SK-N-SH (cell line): ENCODE results near the gene RFTN1. TPM values are rescaled to one million over a fixed set of nuclear protein-coding genes. Genes with fewer than 3 reads are reported as not detected.

ENCODE experiments used
- CTCF ChIA-PET: fragments of 300-600, 350-600 bp; formaldehyde crosslinking; extraction: SDS; loops from one replicate; lab custom pipeline; 2021; lab: Yijun Ruan, JAX
- POLR2A ChIA-PET: fragments of 350-600 bp; sonication (Branson Sonifier 250); formaldehyde crosslinking; extraction: SDS; loops from one replicate; lab custom pipeline; 2020; ENCODE audit warnings: antibody characterized with exemption, inconsistent platforms; lab: Yijun Ruan, JAX
- DNase-seq: peaks from one replicate; pipeline ENCODE4 v3.0.0; 2012
- H2AFZ ChIP-seq: fragments of 200-600 bp; sonication (generic); 2 replicates; pipeline ENCODE4 v1.8.1; 2016; ENCODE audit warnings: antibody characterized with exemption, mild to moderate bottlenecking, low read depth
- H3F3A ChIP-seq: fragments of 200-600 bp; sonication (generic); replicated peaks from 2 replicates; pipeline ENCODE3; 2016; ENCODE audit warnings: antibody characterized with exemption, mild to moderate bottlenecking; ENCODE audit not compliant: insufficient read depth
- H3K27ac ChIP-seq, 2 experiments: fragments of 200-500 bp in 1 of 2; fragments of 200-600 bp in 1 of 2; sonication (Bioruptor generic) in 1 of 2; sonication (generic), shearing (Covaris generic) in 1 of 2; 2 replicates each; pipeline versions ENCODE4 v1.5.1 to v1.6.1; 2014 to 2016; ENCODE audit warnings: low read depth in 2 of 2, inconsistent platforms in 1 of 2, low read length in 1 of 2, mild to moderate bottlenecking in 1 of 2, mixed read lengths in 1 of 2
- H3K27me3 ChIP-seq: fragments of 200-600 bp; sonication (generic), shearing (Covaris generic); 2 replicates; pipeline ENCODE4 v1.6.1; 2016; ENCODE audit warnings: mixed run types; ENCODE audit not compliant: insufficient read depth
- H3K36me3 ChIP-seq, 2 experiments: fragments of 200-500 bp in 1 of 2; fragments of 200-600 bp in 1 of 2; sonication (Bioruptor generic) in 1 of 2; sonication (generic) in 1 of 2; replicated peaks in 1 of 2; 2 replicates each; pipeline versions ENCODE3 to v1.5.1; 2014 to 2016; ENCODE audit warnings: low read length in 1 of 2, mild to moderate bottlenecking in 1 of 2; ENCODE audit not compliant: insufficient read depth in 2 of 2, control insufficient read depth in 1 of 2
- H3K4me1 ChIP-seq, 2 experiments: fragments of 200-500 bp in 1 of 2; fragments of 200-600 bp in 1 of 2; sonication (Bioruptor generic) in 1 of 2; sonication (generic), shearing (Covaris generic) in 1 of 2; 2 replicates each; pipeline versions ENCODE4 v1.5.1 to v1.6.1; 2014 to 2016; ENCODE audit warnings: low read depth in 1 of 2, low read length in 1 of 2, mixed run types in 1 of 2; ENCODE audit not compliant: insufficient read depth in 2 of 2, control insufficient read depth in 1 of 2
- H3K4me2 ChIP-seq: fragments of 200-600 bp; sonication (generic), shearing (Covaris generic); 2 replicates; pipeline ENCODE4 v1.6.1; 2017; ENCODE audit warnings: mixed run types
- H3K4me3 ChIP-seq, 2 experiments: fragments of 200-500 bp in 1 of 2; fragments of 200-600 bp in 1 of 2; sonication (Bioruptor generic) in 1 of 2; sonication (generic), shearing (Covaris generic) in 1 of 2; 2 replicates each; pipeline versions ENCODE4 v1.5.1 to v1.8.1; 2014 to 2016; ENCODE audit warnings: low read depth in 2 of 2, inconsistent platforms in 1 of 2, low read length in 1 of 2, mild to moderate bottlenecking in 1 of 2, mixed read lengths in 1 of 2, moderate library complexity in 1 of 2
- H3K79me2 ChIP-seq: fragments of 200-600 bp; sonication (generic); 2 replicates; pipeline ENCODE4 v1.8.1; 2017; ENCODE audit warnings: mild to moderate bottlenecking; ENCODE audit not compliant: insufficient read depth
- H3K9ac ChIP-seq: fragments of 200-600 bp; sonication (generic); 2 replicates; pipeline ENCODE4 v1.6.1; 2017; ENCODE audit warnings: mixed run types
- H3K9me2 ChIP-seq: fragments of 200-600 bp; sonication (generic); 2 replicates; pipeline ENCODE4 v1.6.1; 2017; ENCODE audit warnings: mixed run types
- H3K9me3 ChIP-seq: fragments of 200-600 bp; sonication (generic); 2 replicates; pipeline ENCODE4 v1.6.1; 2017; ENCODE audit warnings: mixed run types, mild to moderate bottlenecking, moderate library complexity
- H4K20me1 ChIP-seq: fragments of 200-600 bp; sonication (generic); 2 replicates; pipeline ENCODE4 v1.6.1; 2017; ENCODE audit warnings: mild to moderate bottlenecking, mixed run types; ENCODE audit not compliant: insufficient read depth
- FOXJ3 ChIP-seq: sonication (generic); formaldehyde crosslinking; IDR thresholded peaks from 2 replicates; pipeline ENCODE4 v1.5.1; 2020; ENCODE audit warnings: mild to moderate bottlenecking, missing genetic modification reagents
- JUND ChIP-seq: IDR thresholded peaks from 2 replicates; pipeline ENCODE4 v1.4.0; 2012
- MEF2A ChIP-seq: IDR thresholded peaks from 2 replicates; pipeline ENCODE4 v1.4.0; 2012; ENCODE audit warnings: low read depth, borderline replicate concordance
- NRF1 ChIP-seq: IDR thresholded peaks from 2 replicates; pipeline ENCODE4 v1.6.1; 2012; ENCODE audit warnings: low read depth, mild to moderate bottlenecking, low read length
- RFX5 ChIP-seq: IDR thresholded peaks from 2 replicates; pipeline ENCODE4 v1.6.1; 2012; ENCODE audit warnings: mild to moderate bottlenecking, improper control_type of control experiment, low read length
- SIN3A ChIP-seq: IDR thresholded peaks from 2 replicates; pipeline ENCODE4 v1.6.1; 2012; ENCODE audit warnings: low read depth, mild to moderate bottlenecking, low read length, moderate library complexity, borderline replicate concordance
- TAF1 ChIP-seq: IDR thresholded peaks from 2 replicates; pipeline ENCODE4 v1.6.1; 2012; ENCODE audit warnings: low read depth, mild to moderate bottlenecking, low read length, moderate library complexity, borderline replicate concordance
- TCF12 ChIP-seq: IDR thresholded peaks from 2 replicates; pipeline ENCODE4 v1.4.0; 2012
- WGBS: methylation state at CpG from one replicate; pipeline ENCODE4 v1.1.6; 2017; ENCODE audit warnings: low lambda C conversion rate; 5-methylcytosine and 5-hydroxymethylcytosine counted together
- polyA plus RNA-seq, 3 experiments: library from polyadenylated mRNA; depleted of rRNA; stranded (reverse); fragments of >200 nt; gene quantifications; 2 replicates each; pipeline ENCODE4 v1.2.3, GENCODE V29; 2012
- TF ChIP-seq, protein P1 (sequence below): IDR thresholded peaks from 2 replicates; pipeline ENCODE4 v1.6.1; 2012; ENCODE audit warnings: mild to moderate bottlenecking, low read depth, low read length, moderate library complexity
- TF ChIP-seq, protein P2 (sequence below): IDR thresholded peaks from 2 replicates; pipeline ENCODE4; 2012
- TF ChIP-seq, protein P3 (sequence below): fragments of 150-350 bp; IDR thresholded peaks from 2 replicates; pipeline ENCODE4 v1.6.1; 2016; ENCODE audit warnings: mild to moderate bottlenecking, low read depth, low read length
- TF ChIP-seq, protein P4 (sequence below): IDR thresholded peaks from 2 replicates; pipeline ENCODE4 v1.4.0; 2012; ENCODE audit warnings: low read depth, borderline replicate concordance
- TF ChIP-seq, protein P5 (sequence below): IDR thresholded peaks from 2 replicates; pipeline ENCODE4 v1.4.0; 2012; ENCODE audit warnings: low read depth

The RFTN1 gene
- polyA plus RNA-seq, 1 of the 3 experiments (the other 2 are of a cell fraction), result 21.2 TPM

DNA sequence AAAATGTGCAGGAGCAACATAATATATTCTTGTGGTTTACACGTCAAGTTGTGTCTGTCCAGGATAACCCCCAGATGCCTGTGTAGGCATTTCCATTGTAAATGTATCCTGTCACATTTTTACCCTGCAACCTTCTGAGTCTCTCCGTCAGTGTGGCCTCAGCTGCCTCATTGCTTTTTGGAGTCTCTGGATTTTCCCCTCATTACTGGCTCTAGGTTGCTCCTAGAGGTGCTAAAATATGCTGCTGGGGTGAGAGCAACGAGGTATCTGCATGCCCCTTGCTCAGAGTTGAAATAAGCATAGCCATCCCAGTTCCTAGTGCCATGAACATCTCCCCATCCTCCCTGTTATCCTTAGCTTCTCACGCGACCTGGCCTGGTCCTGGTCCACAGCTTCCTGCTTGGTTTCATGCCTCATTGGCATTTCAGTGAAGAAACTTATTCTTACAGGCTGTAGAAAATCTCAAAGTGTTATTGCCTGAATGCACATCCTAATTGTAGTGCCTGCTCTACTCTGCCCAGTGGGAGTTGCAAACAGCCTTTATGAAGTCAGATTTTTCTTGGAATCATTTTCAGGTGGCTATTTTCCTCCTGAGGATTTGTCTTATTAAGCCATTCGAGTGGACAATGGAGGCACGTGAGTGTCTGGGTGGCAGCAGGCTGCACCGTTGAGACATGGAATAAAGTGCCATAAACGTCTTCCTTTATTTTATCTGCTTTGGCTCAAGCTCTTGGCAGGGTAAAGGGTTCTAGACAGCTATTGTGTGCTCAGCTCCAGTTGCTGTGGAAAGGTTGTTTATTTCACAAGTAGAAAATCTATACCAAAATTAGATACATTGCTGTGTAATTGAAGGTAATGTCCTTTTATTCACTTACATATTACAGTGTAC, 215.3 kb downstream of the RFTN1 start:
- TF ChIP-seq, protein P1, sequence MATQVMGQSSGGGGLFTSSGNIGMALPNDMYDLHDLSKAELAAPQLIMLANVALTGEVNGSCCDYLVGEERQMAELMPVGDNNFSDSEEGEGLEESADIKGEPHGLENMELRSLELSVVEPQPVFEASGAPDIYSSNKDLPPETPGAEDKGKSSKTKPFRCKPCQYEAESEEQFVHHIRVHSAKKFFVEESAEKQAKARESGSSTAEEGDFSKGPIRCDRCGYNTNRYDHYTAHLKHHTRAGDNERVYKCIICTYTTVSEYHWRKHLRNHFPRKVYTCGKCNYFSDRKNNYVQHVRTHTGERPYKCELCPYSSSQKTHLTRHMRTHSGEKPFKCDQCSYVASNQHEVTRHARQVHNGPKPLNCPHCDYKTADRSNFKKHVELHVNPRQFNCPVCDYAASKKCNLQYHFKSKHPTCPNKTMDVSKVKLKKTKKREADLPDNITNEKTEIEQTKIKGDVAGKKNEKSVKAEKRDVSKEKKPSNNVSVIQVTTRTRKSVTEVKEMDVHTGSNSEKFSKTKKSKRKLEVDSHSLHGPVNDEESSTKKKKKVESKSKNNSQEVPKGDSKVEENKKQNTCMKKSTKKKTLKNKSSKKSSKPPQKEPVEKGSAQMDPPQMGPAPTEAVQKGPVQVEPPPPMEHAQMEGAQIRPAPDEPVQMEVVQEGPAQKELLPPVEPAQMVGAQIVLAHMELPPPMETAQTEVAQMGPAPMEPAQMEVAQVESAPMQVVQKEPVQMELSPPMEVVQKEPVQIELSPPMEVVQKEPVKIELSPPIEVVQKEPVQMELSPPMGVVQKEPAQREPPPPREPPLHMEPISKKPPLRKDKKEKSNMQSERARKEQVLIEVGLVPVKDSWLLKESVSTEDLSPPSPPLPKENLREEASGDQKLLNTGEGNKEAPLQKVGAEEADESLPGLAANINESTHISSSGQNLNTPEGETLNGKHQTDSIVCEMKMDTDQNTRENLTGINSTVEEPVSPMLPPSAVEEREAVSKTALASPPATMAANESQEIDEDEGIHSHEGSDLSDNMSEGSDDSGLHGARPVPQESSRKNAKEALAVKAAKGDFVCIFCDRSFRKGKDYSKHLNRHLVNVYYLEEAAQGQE, result no peak
- TF ChIP-seq, protein P2, sequence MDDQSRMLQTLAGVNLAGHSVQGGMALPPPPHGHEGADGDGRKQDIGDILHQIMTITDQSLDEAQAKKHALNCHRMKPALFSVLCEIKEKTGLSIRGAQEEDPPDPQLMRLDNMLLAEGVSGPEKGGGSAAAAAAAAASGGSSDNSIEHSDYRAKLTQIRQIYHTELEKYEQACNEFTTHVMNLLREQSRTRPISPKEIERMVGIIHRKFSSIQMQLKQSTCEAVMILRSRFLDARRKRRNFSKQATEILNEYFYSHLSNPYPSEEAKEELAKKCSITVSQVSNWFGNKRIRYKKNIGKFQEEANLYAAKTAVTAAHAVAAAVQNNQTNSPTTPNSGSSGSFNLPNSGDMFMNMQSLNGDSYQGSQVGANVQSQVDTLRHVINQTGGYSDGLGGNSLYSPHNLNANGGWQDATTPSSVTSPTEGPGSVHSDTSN, result no peak
- TF ChIP-seq RFX5, result no peak
- TF ChIP-seq, all 33 proteins: peak for 0
- Histone ChIP-seq H2AFZ (no peak overlapping the region), H3K9me3 (peaks cover 4% of the 10 kb centered on the region; the same call in 1 of the 2 replicates), H3K4me3 (no peak overlapping the region), H3K79me2 (no peaks in the 10 kb centered on the region), H3K27ac (no peak overlapping the region), H3F3A (no peaks in the 10 kb centered on the region), H3K9me2 (no peaks in the 10 kb centered on the region), H3K27me3 (no peaks in the 10 kb centered on the region), H3K36me3 (peaks cover 36 to 68% of the 10 kb centered on the region in 2 experiments), H4K20me1 (no peaks in the 10 kb centered on the region), H3K4me1 (peaks cover 0 to 3% of the 10 kb centered on the region in 2 experiments; a peak in 1 of 4 replicates), H3K9ac (no peak overlapping the region), H3K4me2 (no peak overlapping the region)
- no peak for DNase-seq
- CTCF ChIA-PET, result interaction anchor here (1.0 kb wide), 1 partner anchor 8 kb away, joined by 3 read pairs; no protein-coding TSS in a partner anchor
- POLR2A ChIA-PET, result no interaction called here
- 95% methylated on average over 9 of the region's 9 CpGs for WGBS

DNA sequence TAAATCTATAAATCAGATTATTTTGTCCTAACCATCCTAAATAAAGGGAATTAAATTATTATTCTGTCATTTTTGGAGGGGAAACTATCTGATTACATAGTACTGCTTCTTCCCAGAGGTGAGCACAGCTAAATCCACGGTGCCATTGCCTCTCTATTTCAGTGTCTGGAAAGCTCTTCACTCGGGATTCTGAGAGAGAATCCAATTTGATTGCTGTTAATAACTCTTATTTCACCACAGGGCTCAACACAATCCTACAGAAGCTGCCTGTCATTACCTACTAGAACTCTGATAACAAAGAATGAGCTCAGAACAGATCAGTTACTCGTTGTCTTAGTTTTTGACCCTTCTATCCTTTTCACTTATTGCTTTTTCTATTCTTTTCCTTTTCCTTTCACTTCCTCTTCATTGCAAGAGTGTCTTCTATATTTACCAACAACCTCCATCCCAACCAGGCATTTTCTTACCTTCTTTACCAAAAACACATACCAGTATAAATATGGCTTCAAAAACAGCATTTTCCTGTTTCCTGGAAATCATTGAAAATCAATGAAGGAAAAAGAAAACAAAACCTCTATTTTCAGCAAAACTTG, 218.1 kb downstream of the RFTN1 start:
- H3K4me3 ChIP-seq, result no peak overlapping the region
- no peaks in the 10 kb centered on the region for H3K9me2 ChIP-seq
- no peaks in the 10 kb centered on the region for H4K20me1 ChIP-seq
- WGBS, result 68% methylated on average over 3 of the region's 3 CpGs
- H3F3A ChIP-seq, result peaks cover 5% of the 10 kb centered on the region
- peaks cover 0 to 2% of the 10 kb centered on the region in 2 experiments; a peak in 1 of 4 replicates for H3K4me1 ChIP-seq
- no peak overlapping the region for H3K9ac ChIP-seq
- peaks cover 4% of the 10 kb centered on the region; the same call in 1 of the 2 replicates for H3K9me3 ChIP-seq
- CTCF ChIA-PET, result interaction anchor here (0.6 to 1.3 kb wide), 3 partner anchors 28 to 257 kb away, joined by 3 to 4 read pairs (median 3); no protein-coding TSS in a partner anchor
- no peak overlapping the region for H3K27ac ChIP-seq
- peaks cover 35 to 50% of the 10 kb centered on the region in 2 experiments for H3K36me3 ChIP-seq
- H3K4me2 ChIP-seq, result no peak overlapping the region
- POLR2A ChIA-PET, result no interaction called here
- no peak overlapping the region for H2AFZ ChIP-seq
- H3K27me3 ChIP-seq, result no peaks in the 10 kb centered on the region
- no peaks in the 10 kb centered on the region for H3K79me2 ChIP-seq
- DNase-seq, result no peak
- TF ChIP-seq SIN3A, result no peak
- TF ChIP-seq JUND, result no peak
- no peak for TF ChIP-seq NRF1
- TF ChIP-seq, protein P3, sequence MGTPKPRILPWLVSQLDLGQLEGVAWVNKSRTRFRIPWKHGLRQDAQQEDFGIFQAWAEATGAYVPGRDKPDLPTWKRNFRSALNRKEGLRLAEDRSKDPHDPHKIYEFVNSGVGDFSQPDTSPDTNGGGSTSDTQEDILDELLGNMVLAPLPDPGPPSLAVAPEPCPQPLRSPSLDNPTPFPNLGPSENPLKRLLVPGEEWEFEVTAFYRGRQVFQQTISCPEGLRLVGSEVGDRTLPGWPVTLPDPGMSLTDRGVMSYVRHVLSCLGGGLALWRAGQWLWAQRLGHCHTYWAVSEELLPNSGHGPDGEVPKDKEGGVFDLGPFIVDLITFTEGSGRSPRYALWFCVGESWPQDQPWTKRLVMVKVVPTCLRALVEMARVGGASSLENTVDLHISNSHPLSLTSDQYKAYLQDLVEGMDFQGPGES, result no peak
- no peak for TF ChIP-seq TCF12
- TF ChIP-seq FOXJ3, result no peak
- TF ChIP-seq TAF1, result no peak
- TF ChIP-seq MEF2A, result no peak
- TF ChIP-seq, protein P4, sequence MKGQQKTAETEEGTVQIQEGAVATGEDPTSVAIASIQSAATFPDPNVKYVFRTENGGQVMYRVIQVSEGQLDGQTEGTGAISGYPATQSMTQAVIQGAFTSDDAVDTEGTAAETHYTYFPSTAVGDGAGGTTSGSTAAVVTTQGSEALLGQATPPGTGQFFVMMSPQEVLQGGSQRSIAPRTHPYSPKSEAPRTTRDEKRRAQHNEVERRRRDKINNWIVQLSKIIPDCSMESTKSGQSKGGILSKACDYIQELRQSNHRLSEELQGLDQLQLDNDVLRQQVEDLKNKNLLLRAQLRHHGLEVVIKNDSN, result no peak
- TF ChIP-seq, protein P5, sequence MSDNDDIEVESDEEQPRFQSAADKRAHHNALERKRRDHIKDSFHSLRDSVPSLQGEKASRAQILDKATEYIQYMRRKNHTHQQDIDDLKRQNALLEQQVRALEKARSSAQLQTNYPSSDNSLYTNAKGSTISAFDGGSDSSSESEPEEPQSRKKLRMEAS, result no peak
- TF ChIP-seq, protein P1, result no peak
